Neural crest cell (in vitro differentiated cells): ENCODE data around the gene LIMD2. TPM values are rescaled to one million over a fixed set of nuclear protein-coding genes. Genes with fewer than 3 reads are reported as not detected.
A peak's percentile ranks its signal among the peaks of the same experiment; 100 is the strongest.

Source experiments
- DNase-seq: peaks from one replicate; pipeline ENCODE4 v3.0.0; 2021; ENCODE audit warnings: low read depth, mixed read lengths, low spot score
- H3K27ac Mint-ChIP-seq: one replicate; pipeline ENCODE4 v1.8.0; 2021; ENCODE audit warnings: mild to moderate bottlenecking, mixed read lengths; ENCODE audit not compliant: unreplicated experiment
- H3K27me3 Mint-ChIP-seq: 2 replicates; pipeline ENCODE4 v1.8.0; 2021; ENCODE audit warnings: low read depth, mild to moderate bottlenecking, mixed read lengths
- H3K36me3 Mint-ChIP-seq: 2 replicates; pipeline ENCODE4 v1.8.0; 2021; ENCODE audit warnings: low read depth, mild to moderate bottlenecking, mixed read lengths
- H3K4me1 Mint-ChIP-seq: 2 replicates; pipeline ENCODE4 v1.8.0; 2021; ENCODE audit warnings: mixed read lengths
- H3K4me3 Mint-ChIP-seq: one replicate; pipeline ENCODE4 v1.8.0; 2021; ENCODE audit warnings: mild to moderate bottlenecking, mixed read lengths
- H3K9me3 Mint-ChIP-seq: 2 replicates; pipeline ENCODE4 v1.8.0; 2021; ENCODE audit warnings: mixed read lengths
- total RNA-seq: library from RNA; stranded (reverse); gene quantifications from 2 replicates; pipeline ENCODE4 v1.2.1, GENCODE V29; 2021
- TF ChIP-seq, protein P1 (sequence below): fragments of 200-600 bp; sonication (generic); conservative IDR thresholded peaks from 2 replicates; pipeline ENCODE4 v1.5.0; 2021; ENCODE audit warnings: antibody characterized with exemption, mild to moderate bottlenecking

Gene LIMD2
- total RNA-seq, 1 donor from 2014 or later, result 145 TPM

DNA sequence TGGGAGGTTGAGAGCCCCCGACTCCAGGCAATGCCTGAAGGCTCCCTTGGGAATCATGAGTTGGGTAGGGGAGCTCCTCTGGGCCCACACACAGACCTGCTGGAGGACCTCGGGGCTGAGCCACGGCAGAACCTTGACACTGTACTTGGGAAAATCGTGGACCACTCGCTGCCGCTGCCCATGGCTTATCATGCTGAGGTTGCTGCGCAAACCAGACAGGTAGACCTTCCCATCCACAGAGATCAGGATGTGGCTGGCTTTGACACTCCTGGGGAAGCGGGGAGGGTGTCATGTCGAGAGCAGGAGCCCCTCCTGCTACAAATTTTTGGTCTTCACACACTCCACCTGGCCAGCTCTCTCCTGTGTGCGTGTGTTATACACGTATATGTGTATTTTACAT lies 7.2 kb upstream of the LIMD2 start:
- peaks cover 16% of the 10 kb centered on the region for H3K4me1 Mint-ChIP-seq
- H3K36me3 Mint-ChIP-seq, result peaks cover 10% of the 10 kb centered on the region
- H3K27me3 Mint-ChIP-seq, result no peaks in the 10 kb centered on the region
- no peaks in the 10 kb centered on the region for H3K9me3 Mint-ChIP-seq
- H3K27ac Mint-ChIP-seq, result no peak overlapping the region
- H3K4me3 Mint-ChIP-seq, result no peak overlapping the region
- DNase-seq, result no peak
- TF ChIP-seq, protein P1, sequence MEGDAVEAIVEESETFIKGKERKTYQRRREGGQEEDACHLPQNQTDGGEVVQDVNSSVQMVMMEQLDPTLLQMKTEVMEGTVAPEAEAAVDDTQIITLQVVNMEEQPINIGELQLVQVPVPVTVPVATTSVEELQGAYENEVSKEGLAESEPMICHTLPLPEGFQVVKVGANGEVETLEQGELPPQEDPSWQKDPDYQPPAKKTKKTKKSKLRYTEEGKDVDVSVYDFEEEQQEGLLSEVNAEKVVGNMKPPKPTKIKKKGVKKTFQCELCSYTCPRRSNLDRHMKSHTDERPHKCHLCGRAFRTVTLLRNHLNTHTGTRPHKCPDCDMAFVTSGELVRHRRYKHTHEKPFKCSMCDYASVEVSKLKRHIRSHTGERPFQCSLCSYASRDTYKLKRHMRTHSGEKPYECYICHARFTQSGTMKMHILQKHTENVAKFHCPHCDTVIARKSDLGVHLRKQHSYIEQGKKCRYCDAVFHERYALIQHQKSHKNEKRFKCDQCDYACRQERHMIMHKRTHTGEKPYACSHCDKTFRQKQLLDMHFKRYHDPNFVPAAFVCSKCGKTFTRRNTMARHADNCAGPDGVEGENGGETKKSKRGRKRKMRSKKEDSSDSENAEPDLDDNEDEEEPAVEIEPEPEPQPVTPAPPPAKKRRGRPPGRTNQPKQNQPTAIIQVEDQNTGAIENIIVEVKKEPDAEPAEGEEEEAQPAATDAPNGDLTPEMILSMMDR, result no peak

DNA sequence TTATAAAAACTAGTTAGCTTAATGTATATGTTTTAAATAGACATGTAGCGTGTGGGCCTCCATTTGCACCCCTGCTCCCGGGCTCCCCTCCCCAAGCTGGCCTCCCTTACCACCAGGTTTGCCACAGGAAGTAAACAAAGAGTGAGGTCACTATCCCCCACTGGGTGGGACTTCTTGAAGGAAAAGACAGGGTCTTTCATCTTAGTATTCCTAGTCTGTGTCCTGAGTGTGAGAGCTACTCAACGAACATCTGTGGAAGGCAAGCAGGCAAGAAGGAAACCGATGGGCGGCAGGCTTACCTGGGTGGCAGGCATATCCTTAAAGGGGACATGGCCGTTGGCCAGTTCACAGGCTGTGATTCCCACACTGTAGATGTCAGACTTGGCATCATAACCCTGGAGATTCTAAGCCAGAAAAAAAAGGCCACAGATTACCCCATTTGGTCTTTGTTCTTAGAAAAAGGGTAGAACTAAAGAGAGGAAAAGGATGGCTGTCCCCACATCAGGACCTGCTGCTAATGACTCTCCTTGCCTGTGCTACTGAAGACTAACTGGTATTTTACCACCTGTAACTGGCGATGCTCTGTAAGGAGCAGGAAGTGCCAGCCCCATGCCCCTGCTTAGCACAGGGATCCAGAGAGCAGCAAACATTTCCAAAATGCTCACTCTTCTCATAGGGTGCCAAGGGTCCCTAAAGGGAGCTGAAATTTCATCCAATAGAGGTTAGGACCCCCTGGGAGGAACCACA lies 6.6 kb upstream of the LIMD2 start:
- Mint-ChIP-seq H3K9me3 (no peaks in the 10 kb centered on the region), H3K27ac (no peak overlapping the region), H3K36me3 (peaks cover 10% of the 10 kb centered on the region), H3K27me3 (no peaks in the 10 kb centered on the region), H3K4me1 (peaks cover 17% of the 10 kb centered on the region), H3K4me3 (no peak overlapping the region)
- no peak for DNase-seq
- TF ChIP-seq, protein P1, result no peak

DNA sequence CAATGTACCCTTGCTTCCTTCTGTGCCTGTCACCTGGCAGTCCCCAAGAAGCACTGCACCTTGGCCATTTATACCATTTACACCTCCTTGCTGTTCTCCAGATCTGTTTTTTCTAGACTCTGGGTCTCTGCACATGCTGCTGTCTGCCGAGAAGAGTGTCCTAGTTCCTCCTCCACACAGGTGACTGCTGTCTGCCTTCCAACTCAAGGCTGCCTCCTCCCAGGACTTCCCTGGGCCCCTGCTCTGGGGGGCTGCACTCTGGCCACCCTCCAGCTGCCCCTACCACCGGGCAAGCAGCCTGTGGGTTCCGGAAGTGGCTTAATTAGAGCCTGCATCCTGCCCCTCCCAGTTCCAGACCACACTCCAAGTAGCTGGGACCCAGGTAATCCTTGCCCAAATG lies 5.7 kb upstream of the LIMD2 start:
- Mint-ChIP-seq H3K36me3 (peaks cover 14% of the 10 kb centered on the region), H3K27me3 (peaks cover 2% of the 10 kb centered on the region), H3K4me1 (peaks cover 22% of the 10 kb centered on the region), H3K27ac (no peak overlapping the region), H3K4me3 (peak overlapping the region; percentile 32), H3K9me3 (no peaks in the 10 kb centered on the region)
- TF ChIP-seq, protein P1, result no peak
- no peak for DNase-seq

DNA sequence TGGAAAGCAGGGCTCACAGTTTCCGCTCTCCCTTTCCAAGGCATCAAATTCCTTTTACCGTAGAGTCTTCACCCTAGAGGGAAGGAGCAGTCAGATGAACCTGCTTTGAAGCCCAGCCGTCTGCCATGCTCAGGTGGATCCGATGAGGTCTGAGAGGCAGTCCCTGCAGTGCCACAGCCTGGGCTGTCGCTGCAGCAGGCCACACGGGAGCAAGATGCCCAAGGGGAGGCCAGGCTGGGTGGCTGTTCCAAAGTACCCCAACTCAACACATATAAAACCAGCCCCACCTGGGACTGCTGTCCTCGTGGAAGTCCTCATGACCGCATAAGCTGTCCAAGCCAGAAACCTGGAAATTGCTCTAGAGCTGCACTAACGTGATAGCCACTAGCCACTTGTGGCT lies 4.9 kb upstream of the LIMD2 start:
- Mint-ChIP-seq H3K27ac (no peak overlapping the region), H3K4me3 (peak overlapping the region; percentile 32), H3K4me1 (peaks cover 22% of the 10 kb centered on the region), H3K9me3 (no peaks in the 10 kb centered on the region), H3K27me3 (peaks cover 2% of the 10 kb centered on the region), H3K36me3 (peaks cover 14% of the 10 kb centered on the region)
- DNase-seq, result no peak
- TF ChIP-seq, protein P1, result no peak

DNA sequence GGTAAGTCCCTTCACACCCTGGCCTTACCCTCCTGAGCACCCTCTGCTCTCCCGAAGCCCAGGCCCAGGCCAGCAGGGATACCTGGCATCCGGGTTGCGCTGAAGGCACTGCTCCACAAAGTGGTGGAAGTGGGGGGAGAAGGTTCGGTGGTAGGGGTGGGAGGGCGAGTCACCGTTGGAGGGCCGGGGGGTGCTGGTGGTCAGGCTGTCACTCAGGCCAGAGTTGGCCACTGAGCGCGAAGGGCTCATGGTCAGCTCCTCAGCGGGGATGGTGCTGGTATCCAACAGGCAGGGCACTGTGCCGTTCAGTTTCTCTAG lies 4.3 kb upstream of the LIMD2 start:
- peaks cover 2% of the 10 kb centered on the region for H3K27me3 Mint-ChIP-seq
- peaks cover 22% of the 10 kb centered on the region for H3K4me1 Mint-ChIP-seq
- H3K9me3 Mint-ChIP-seq, result no peaks in the 10 kb centered on the region
- TF ChIP-seq, protein P1, result no peak
- DNase-seq, result no peak
- no peak overlapping the region for H3K27ac Mint-ChIP-seq
- peak overlapping the region; percentile 38 for H3K4me3 Mint-ChIP-seq
- peaks cover 12% of the 10 kb centered on the region for H3K36me3 Mint-ChIP-seq
